Neuron (in vitro differentiated cells): ENCODE data around the gene KLHL10.
A peak's percentile ranks its signal among the peaks of the same experiment; 100 is the strongest.

Experiments
- H2AFZ ChIP-seq: one replicate; pipeline ENCODE4 v1.6.1; 2013; ENCODE audit warnings: low read depth, mild to moderate bottlenecking, inconsistent platforms, low read length, moderate library complexity
- H3K27me3 ChIP-seq: one replicate; pipeline ENCODE4 v1.6.1; 2013; ENCODE audit warnings: low read length; ENCODE audit not compliant: insufficient read depth
- H3K36me3 ChIP-seq: one replicate; pipeline ENCODE4 v1.6.1; 2013; ENCODE audit warnings: low read length; ENCODE audit not compliant: insufficient read depth
- H3K4me1 ChIP-seq: one replicate; pipeline ENCODE4 v1.6.1; 2013; ENCODE audit warnings: low read length; ENCODE audit not compliant: insufficient read depth
- H3K4me3 ChIP-seq: 2 replicates; pipeline ENCODE4 v1.5.1; 2013; ENCODE audit warnings: mild to moderate bottlenecking, low read length, moderate library complexity
- H3K9me3 ChIP-seq: one replicate; pipeline ENCODE4 v1.6.1; 2013; ENCODE audit warnings: low read length

Gene KLHL10

DNA sequence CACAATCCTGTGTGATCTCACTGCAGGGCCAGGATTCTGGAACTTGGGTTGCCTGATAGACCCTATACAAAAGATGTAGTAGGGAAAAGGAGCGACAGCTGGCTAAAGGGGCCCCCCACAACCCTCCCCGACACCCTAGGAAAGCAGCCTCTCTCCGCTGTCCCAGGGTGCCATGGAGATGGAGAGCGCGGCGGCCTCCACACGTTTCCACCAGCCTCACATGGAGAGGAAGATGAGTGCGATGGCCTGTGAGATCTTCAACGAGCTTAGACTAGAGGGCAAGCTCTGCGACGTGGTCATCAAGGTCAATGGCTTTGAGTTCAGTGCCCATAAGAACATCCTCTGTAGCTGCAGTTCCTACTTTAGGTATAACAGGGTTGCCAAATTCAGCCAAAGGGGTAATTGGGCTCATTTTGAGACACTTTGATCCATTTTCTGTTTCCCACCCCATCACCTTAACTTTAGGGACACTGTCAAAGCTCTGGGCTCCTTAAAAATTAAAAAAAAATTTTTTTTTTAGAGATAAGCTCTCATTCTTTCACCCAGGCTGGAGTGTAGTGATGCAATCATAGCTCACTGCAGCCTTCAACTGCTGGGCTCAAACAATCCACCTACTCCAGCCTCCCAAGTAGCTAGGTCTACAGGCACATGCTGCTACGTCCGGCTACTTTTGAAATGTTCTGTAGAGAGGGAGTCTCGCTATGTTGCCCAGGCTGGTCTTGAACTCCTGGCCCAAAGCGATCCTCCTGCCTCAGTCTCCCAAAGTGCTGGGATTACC lies at the start of gene KLHL10:
Gene KLHL10 (plus strand): TSS at position 65 of the 778 bp plus-strand sequence. CDS start 108 bp downstream, at position 173.
- Histone ChIP-seq H3K4me1 (peaks cover 8% of the 10 kb centered on the region), H3K36me3 (peaks cover 6% of the 10 kb centered on the region), H2AFZ (peak within 1 kb of the TSS; percentile 39), H3K27me3 (no peaks in the 10 kb centered on the region), H3K9me3 (no peaks in the 10 kb centered on the region), H3K4me3 (peak within 1 kb of the TSS; percentile 81)

DNA sequence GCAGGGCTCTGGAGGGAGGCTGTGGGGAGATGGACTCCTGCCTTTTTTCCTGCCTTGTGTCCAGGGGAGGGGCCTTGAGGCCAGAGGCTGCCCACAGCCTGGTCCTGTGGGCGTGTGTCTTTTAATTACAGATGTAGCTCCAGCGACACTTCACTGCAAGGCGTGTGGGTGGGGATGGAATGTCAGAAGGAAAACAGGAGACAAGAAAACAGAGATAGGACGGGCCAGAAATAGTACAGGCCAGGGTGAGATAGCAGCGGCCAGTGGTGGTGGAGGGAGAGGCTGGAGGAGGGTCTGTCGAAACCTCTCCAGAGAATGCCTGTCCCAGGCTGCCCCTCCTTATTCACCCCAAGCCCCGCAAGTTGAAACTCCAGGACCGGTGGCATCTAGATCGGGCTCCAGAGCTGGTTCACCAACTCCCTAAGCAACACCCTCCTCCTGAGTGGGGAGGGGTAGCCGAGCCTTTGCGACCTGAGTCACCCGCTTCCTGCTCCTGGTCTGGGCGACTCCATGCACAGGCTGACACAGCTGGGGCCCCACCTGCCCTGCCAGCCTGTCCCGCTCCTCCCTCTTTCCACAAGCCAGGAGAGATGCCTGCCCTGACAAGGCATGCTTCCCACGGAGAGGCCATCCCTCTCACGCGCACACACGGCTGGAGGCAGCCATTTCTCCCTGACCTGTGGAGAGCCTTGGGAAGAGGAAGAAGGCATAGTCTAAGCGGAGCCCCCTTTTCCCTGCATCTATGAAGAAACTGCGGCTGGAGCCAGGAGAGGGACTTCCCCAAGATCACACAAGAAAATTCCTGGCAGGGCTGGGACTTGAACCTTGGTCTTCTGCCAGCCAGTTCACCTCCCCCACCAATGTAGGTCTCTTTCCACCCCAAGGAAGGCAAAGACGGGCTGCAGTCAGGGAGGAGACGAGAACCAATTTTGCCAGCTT lies 44.5 kb upstream of the KLHL10 start:
- H3K9me3 ChIP-seq = no peaks in the 10 kb centered on the region
- H2AFZ ChIP-seq = peak overlapping the region; percentile 28
- no peaks in the 10 kb centered on the region for H3K36me3 ChIP-seq
- no peak overlapping the region for H3K4me3 ChIP-seq
- peaks cover 6% of the 10 kb centered on the region for H3K27me3 ChIP-seq
- peaks cover 13% of the 10 kb centered on the region for H3K4me1 ChIP-seq

DNA sequence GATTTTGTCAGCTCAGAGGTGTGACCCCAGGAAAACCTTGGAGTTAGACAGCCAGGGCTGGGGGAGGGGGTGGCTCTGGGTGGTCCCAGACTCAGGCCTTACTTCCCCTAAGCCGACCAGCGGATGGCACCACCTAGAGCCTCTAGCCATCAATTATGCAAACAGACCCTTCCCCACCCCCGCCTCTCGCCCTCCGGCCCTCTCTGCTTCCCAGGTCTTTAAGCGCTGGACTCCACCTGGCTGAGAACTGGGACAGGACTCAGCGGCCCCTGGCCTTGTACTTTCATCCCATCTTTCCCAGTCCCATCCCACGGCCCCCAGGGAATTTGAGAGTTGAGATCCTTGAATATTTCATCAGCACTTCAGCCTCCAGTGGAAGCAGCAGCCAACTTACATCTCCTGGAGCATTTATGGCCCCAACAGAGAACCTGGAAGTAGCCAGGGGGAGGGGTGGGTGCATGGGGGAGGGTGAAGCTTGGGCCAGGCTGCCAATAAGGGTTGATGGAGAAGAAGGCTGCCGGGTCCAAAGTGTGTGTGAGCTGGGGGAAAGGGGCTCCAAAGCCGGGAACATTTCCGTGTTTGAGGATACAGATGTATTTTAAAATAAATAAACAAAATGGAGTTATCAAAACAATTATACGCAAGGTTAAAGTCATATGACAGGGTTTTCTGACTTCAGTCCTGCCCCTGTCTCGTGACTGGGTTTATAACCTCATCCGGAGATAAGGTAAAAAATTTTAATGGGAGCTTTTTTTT lies 43.7 kb upstream of the KLHL10 start:
- Histone ChIP-seq H3K4me3 (no peak overlapping the region), H3K9me3 (no peaks in the 10 kb centered on the region)

DNA sequence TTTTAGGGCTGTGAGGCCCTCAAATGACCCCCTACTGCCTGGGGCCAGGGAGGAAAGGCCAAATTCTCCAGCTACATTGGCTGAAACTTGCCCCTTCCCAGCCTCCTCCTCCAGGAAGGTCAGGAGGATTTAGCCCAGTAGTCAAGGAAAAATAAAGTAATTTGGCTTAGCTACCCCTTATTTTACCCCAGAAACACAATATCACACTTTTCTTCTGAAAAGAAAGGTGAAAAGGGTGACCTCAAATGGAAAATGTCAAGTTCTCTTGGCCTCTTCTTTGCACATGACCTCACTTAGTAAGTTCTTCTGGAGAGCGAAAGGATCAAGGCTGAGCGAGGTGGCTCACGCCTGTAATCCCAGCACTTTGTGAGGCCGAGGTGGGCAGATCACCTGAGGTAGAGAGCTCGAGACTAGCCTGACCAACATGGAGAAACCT lies 43.1 kb upstream of the KLHL10 start:
- Histone ChIP-seq H3K27me3 (no peaks in the 10 kb centered on the region), H3K4me1 (peaks cover 13% of the 10 kb centered on the region), H3K9me3 (no peaks in the 10 kb centered on the region), H3K4me3 (no peak overlapping the region), H2AFZ (no peak overlapping the region), H3K36me3 (no peaks in the 10 kb centered on the region)

More for the DNA sequence above, 43.7 kb upstream of the KLHL10 start:
- H3K36me3 ChIP-seq = no peaks in the 10 kb centered on the region
- no peak overlapping the region for H2AFZ ChIP-seq
- peaks cover 1% of the 10 kb centered on the region for H3K27me3 ChIP-seq
- H3K4me1 ChIP-seq = peaks cover 13% of the 10 kb centered on the region

DNA sequence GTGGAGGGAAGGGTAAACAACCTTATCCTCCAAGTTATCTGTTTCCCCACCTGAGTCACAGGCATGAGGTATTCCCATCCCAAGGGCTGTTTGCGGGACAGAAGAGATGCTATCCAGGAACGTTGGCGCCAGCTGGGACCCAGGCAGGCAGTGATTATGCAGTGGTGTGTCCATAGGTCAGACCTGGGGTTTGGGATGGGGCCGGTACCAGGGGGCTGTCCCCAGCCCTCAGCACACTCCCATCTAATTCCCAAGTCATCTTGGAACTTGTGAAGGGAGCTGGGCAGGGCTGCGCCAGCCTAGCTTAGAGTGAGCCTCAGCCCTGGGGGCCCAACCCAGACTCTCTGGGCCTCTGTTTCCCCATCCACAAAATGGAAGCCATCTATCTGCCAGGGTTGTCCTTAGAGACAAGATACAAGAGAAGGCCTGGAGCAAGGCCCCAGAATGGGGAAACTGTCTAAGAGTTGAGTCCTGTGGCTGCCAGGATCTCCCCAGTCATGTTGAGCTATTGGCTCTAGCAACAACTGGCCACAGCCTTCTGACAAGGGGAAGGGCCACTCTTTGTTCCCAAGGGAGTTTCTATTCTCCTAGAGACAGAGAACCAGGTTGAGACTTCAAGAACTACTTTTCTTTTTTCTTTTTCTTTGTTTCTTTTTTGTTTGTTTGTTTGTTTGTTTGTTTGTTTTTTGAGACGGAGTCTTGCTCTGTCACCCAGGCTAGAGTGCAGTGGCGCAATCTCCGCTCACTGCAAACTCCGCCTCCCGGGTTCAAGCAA lies 41.3 kb upstream of the KLHL10 start:
- Histone ChIP-seq H3K4me1 (peaks cover 17% of the 10 kb centered on the region), H2AFZ (no peak overlapping the region), H3K27me3 (no peaks in the 10 kb centered on the region), H3K9me3 (no peaks in the 10 kb centered on the region), H3K4me3 (no peak overlapping the region), H3K36me3 (no peaks in the 10 kb centered on the region)

DNA sequence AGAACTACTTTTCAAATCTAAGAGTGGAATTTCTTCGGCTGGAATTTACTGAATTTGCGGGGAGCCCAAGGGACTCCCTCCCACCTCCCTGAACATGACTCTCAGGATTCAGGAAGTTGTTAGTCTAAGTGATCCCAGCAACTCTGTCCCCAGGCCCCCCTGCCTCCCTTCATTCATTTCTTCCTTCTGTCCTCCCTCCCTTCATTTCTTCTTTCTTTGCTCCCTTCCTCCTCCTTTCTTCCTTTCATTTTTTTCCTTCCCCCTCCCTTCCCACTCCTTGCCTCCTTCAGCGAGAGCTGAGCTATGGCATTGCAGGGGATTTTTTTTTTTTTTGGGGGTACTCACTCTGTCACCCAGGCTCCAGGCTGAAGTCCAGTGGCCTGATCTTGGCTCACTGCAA lies 40.2 kb upstream of the KLHL10 start:
- H2AFZ ChIP-seq = no peak overlapping the region
- H3K4me1 ChIP-seq = peaks cover 18% of the 10 kb centered on the region
- no peaks in the 10 kb centered on the region for H3K36me3 ChIP-seq
- H3K9me3 ChIP-seq = no peaks in the 10 kb centered on the region
- no peak overlapping the region for H3K4me3 ChIP-seq
- no peaks in the 10 kb centered on the region for H3K27me3 ChIP-seq

DNA sequence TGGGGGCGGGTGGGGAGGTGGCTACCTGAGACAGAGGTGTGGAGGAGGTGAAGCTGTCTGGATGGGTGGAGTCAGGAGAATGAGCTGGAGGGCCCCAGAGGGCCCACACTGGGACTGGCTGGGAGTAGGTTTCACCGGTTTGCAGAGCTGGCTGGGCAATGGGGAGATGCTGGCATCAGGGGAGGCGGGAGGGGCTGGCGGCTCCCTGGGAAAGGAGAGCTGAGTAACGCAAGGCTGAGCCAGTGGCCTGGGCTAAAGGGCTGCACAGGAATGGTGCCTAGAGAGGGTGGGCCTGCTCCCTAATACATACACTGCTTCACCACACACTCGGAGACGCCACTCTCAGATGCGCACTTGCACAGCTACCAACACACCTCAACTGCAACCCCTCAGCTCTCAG lies 38.3 kb upstream of the KLHL10 start:
- Histone ChIP-seq H3K27me3 (no peaks in the 10 kb centered on the region), H3K36me3 (no peaks in the 10 kb centered on the region), H3K9me3 (no peaks in the 10 kb centered on the region), H3K4me1 (peaks cover 5% of the 10 kb centered on the region), H3K4me3 (no peak overlapping the region), H2AFZ (no peak overlapping the region)

DNA sequence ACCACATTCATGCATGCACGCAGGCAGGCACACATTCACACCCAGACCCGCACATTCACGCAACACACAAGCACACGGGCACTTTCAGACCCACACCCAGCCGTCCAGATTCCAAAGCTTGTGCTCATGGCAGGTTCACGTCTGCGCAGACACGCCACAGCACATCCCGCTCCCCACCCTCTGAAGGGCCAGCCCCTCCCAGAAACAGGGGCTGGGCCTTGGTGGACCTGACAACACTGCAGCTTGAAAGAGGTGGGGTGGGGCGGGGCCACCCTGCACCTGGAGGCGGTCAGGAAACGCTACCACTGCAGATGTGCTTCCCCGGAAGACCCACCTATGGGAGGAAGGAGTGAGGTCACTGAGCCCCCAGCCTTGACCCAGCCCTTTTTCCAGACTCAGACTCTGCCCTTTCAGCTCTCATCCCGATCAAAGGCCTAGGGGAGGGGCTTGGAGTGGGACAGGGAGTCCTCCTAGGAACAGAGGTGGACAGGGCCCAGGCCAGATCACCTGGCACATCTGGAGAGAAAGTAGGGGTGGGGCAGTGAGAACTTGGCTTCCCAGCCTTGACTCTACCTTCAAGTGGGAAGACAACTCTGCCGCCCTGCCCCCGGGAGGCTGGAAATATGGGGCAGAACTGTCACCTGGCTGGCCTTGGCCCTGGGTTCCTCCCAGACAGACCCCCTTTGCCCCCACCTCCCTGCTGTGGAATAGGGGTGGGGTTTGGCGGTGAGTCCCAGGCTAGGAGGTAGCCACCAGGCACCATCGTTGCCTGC lies 36.8 kb upstream of the KLHL10 start:
- H3K4me3 ChIP-seq = no peak overlapping the region
- peaks cover 5% of the 10 kb centered on the region for H3K4me1 ChIP-seq
- no peaks in the 10 kb centered on the region for H3K36me3 ChIP-seq
- H3K27me3 ChIP-seq = no peaks in the 10 kb centered on the region
- no peak overlapping the region for H2AFZ ChIP-seq
- no peaks in the 10 kb centered on the region for H3K9me3 ChIP-seq

DNA sequence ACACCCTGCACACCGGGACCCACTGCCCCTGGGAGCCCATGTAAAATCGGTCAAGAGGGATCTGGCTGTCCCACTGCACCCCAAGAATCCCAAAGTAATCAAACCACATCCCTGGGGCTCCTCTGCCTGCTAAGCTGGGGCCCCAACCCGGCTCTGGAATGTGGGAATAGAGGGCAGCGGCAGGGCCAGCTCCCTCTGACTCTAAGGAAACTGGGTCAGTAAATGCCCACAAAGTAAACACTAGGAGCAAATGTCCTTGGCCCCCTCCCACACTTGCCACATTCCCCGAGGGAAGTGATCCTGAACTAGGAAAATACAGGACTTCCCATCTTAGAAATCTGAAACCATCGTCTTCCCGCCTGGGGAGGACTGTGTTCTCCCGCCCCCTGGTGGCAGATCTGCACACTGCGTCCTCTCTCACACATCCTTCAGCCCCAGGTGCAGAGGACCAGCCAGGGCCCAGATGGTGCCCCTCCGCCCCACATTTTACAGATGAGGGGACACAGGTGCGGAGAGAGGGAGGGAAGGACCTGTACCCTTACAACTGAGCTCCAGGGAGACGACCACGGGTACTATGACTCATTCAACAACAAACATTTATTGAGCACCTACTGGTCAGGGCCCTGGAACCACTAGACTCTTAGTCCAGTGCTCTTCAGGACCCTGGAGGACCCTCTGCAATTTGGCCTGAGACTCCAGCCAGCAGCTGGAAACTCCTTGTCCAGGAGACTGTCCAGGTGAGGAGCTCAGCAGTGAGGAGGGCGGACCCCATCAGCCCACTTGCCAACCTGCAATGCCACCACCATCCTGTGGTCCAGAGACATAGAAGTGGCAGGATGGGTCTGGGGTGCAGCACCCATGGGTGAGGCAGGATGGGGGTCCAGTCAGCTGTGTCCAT lies 36.0 kb upstream of the KLHL10 start:
- Histone ChIP-seq H2AFZ (no peak overlapping the region), H3K4me3 (no peak overlapping the region), H3K36me3 (peaks cover 6% of the 10 kb centered on the region), H3K4me1 (peaks cover 5% of the 10 kb centered on the region), H3K27me3 (no peaks in the 10 kb centered on the region), H3K9me3 (no peaks in the 10 kb centered on the region)

DNA sequence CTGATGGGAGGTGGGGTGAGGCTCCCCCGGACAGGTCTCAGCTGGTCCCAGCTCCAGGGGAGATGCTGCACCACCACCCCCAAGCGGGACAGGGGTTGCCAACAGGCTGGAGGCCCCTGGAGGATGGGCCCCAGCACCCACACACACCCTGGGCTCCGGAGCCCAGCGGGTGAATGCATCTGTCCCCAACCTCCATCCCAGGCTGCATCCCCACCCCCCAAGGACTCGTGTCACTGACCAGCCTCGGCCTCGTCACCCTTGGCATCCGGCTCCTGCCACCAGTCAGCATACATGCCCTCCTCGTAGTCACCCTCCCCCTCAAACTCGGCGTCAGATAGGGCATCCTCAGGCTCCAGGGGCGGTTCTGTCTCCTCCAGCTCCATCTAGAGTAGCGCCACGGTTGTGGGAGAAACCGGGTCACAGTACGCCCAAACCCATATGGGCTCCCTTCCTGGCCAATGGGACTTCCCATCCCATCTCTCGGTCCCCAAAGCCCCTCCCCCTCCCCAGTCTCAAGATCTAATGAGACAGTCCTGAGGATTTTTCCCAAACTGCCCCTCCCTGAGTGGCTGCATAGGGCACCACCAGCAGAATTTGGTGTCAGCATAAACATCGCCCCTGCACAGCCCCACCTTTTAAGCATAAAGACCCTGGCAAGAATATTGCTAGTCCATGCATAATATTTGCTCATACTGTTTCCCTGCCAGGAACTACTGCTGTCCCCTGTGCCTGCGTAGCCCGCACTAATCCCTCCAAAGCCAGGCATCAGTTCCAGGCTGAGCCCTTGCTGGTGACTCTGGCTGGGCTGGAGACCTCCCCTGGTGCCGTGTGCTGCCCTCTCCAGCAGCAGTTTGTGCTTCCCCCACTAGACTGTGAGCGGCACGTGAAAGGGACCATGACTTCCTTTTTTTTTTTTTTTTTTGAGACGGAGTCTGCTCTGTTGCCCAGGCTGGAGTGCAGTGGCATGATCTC lies 34.3 kb upstream of the KLHL10 start:
- no peak overlapping the region for H2AFZ ChIP-seq
- no peak overlapping the region for H3K4me3 ChIP-seq
- peaks cover 10% of the 10 kb centered on the region for H3K36me3 ChIP-seq
- H3K9me3 ChIP-seq = no peaks in the 10 kb centered on the region
- peaks cover 5% of the 10 kb centered on the region for H3K4me1 ChIP-seq
- H3K27me3 ChIP-seq = no peaks in the 10 kb centered on the region
